Hypothalamus (tissue), 51 donors: ENCODE results near the gene S100A12.
A peak's percentile ranks its signal among the peaks of the same experiment; 100 is the strongest.

Experiments
- DNase-seq, 51 donors: peaks; one replicate each; lab custom pipeline; 2025; lab: John Stamatoyannopoulos, UW

Gene S100A12

DNA sequence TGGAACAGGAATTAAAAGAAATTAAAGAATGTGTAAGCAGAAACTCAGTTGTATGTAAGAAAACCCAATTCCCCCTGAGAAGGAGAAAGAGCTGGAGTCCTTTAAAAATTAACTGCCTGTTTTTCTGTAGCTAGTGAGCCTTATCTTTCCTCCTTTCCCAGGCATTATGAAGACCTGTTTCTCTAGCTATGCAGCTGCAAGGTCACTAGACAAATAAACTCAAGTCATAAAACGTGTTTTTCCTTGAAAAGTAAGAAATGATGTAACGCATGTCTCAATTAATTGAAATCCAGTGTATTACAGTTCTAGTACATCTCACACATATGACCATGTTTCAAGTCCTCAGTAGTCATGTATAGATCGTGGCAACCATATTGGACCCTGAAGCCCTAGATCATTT, 5.3 kb downstream of the S100A12 start:
- no peak for DNase-seq

GRCh38 chr1:153368495-153368894, 6.9 kb downstream of the S100A12 start:
- no peak for DNase-seq

GRCh38 chr1:153367090-153367489, 8.3 kb downstream of the S100A12 start:
- no peak for DNase-seq

DNA sequence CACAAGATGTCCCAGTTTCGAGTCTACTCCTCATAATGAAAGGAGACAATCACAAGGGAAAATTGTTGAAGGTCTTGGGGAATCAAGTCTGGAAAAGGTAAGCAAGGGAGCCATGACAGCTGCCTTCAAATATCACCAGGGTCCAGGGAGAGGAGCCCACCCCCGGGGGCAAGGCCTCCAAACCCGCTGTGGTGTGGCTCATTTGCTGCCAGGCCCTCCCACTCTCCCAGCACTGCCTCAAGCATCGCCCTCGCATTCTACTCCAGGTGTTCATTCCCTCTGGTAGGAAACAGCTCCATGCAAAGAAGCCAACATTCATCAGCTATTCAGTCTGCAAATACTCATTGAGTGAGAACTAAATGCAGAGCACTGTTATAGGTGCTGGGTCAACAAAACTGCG, 9.2 kb downstream of the S100A12 start:
- DNase-seq, result no peak

- no peak for DNase-seq
Observed at GRCh38 chr1:153365696-153366095, 9.7 kb downstream of the S100A12 start.

DNA sequence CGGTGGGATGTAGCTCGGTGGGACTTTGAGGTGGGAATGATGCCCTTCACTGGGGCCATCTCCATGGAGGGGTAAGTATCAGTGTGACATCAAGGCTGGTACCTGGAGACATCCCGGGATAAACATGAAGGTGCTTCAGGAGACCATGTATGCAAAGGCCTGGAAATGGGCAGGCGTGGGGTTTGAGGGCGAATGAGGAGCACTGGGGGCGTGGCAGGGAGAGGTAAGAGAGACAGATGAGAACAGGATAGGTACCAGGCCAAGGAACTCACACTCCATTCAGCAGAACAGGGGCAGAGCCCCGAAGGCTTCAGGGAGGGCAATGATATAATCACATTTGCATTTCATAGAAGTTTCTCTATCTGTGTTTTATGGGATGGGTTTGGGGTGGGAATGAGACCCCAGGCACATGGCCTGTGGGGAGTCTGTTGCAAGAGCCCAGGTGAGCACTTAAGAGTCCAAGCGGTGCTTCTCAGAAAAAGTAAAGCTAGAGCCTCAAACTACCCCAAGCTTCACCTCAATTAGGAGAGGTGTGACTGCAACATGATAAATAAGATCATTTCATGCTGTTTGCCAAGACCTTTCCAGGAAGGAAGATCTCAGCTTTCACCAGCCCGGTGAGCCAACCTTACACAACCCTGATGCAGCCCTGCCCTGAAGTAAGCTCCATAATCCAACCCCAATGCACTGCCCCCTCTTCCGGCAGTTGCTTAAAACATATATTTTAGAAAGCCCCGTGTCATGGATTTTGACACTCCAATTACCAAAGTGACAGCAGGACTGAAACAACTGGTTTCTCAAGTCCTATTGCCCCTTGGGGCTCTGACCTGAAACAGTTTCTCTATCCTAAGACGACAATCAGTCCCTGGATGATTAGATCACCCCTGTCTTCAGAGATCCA, 10.4 kb downstream of the S100A12 start:
- DNase-seq, result no peak

DNA sequence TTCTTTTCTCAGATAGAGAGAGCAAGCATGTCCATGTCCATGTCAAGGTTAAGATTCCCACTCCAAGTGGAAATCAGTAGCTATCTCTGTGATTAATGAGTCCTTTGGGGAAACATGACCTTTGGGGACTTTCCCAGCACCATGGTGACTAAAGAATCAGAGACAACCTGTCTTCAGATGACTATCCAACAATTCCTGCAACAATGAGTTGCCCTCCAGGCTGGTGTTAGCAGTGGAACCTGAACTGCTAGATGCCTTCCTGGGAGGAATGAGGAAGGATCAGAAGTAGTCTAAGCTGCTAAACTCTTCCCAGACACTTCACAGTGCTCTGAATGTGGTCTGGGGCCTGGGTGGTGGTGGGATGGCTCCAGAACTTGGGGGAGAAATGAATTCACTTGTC, 11.3 kb downstream of the S100A12 start:
- DNase-seq, result no peak

DNA sequence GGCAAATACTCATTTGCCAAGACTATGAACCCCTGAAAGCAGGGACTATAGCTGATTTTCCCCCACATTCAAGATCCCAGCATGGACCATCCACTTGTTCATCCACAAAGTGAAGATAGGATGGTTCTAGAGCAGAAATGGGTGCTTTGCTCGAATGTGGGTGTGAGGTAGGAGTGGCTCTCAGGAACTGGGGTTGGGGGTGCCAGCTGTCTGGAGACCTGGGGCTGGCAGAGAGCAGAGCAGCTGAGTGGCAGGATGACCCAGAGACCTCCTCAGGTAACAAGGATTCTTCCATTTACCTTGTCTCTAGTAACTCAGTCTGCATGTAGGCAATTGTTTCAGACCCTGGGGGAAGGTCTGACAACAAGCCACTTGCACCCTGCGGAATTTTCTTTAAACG, 11.8 kb downstream of the S100A12 start:
- no peak for DNase-seq

- no peak for DNase-seq
Observed at GRCh38 chr1:153362187-153362775, 13.1 kb downstream of the S100A12 start.

DNA sequence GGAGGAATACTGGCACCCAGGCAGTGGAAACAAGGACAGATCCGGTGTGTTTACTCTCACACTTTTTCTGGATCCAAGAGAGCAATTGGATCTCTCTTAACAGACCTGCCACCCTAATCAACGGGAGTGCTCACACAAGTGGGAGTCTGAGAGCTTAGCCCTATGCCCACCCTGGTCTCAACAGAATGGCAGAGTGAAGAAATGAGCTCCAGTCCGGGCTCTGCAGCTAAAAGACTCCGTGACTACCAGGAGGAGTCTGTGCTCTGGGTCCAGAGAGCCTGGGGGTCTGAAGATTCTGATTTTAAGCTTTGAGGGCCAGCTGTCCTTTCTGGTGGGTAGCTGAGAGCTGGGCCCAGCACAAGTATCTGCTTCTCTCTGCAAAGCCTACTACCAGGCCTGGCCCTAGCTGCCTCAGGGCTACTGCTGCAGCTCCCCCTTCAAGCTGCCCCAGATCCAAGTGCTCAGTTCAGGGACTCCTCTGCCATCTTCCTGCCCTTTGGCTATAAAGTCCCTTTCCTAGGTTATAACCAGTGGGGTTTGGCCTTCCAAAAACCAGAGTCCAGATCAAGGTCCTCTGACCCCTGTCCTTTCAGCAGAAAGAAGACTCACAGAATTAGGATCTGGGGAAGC, 13.8 kb downstream of the S100A12 start:
- no peak for DNase-seq

GRCh38 chr1:153360592-153361479, 14.6 kb downstream of the S100A12 start:
- no peak for DNase-seq

GRCh38 chr1:153360190-153360589, 15.2 kb downstream of the S100A12 start:
- DNase-seq, result no peak

DNA sequence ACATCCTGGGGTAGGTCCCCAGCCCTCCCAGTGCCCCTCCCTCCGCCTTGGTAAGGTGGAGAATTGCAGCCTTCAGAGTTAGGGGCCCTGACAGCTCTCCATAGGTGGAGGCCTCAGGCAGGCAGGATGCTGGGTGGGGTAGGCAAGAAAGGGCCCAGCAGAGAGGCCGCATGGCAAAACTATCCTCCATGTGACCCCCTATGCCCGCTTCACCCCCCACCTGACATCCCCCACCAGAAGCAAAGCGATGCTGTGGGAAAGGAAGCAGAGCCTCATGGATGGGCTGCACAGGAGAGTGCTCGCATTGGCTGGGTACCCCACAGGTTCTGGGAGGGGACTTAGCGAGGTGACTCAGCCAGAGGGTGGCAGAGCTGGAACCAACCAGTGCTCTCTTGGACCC, 16.2 kb downstream of the S100A12 start:
- DNase-seq, result no peak

GRCh38 chr1:153358691-153358975, 16.8 kb downstream of the S100A12 start:
- DNase-seq, result no peak

- no peak for DNase-seq
Observed at GRCh38 chr1:153357853-153358690, 17.3 kb downstream of the S100A12 start, which contains the start of gene S100A9. S100A9 (plus strand) TSS chr1:153357854; CDS start chr1:153358284, 430 bp downstream.

- peak in 3 of 51 donors; percentile 2 to 8 (median 6) for DNase-seq
Observed at GRCh38 chr1:153357076-153357852, 18.2 kb downstream of the S100A12 start.

DNA sequence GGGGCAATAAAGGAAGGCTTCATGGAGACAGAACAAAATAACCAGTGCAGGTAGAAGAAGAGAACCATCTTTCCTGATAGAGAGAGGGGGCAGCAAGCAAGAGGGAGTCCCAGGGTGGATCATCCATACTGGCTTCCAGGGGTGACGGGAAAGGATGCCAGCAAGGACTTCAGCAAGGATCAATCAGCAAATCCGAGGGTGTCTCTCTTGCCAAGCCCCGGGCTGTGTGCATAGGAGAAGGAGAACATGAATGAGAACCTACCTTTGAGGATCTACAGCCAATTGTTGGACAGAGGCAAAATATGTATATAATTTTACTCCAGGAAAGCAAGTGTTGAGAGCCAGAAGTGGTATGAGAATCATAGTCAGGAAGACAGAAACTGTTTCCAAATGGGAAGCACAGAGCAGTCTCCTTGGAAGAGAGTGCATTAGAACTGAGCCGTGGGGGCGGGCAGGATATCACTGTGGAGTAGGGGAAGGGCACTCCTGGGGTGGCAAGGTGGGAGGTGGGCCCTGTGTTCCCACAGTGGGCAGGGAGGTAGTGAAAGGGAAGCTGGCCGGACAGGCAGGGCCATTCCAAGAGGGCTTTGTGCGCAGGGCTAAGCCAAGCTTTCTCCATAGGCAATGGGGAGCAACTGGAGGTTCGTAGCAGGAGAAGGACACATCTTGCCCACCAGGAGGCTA, 18.9 kb downstream of the S100A12 start:
- DNase-seq, result no peak

- peak in 2 of 51 donors; percentile 1 to 9 for DNase-seq
Observed at GRCh38 chr1:153355445-153356071, 19.9 kb downstream of the S100A12 start.
